Heart right ventricle (tissue), 16 donors: ENCODE data around the gene TTPAL. TPM values are rescaled to one million over a fixed set of nuclear protein-coding genes. Genes with fewer than 3 reads are reported as not detected.

Source experiments
- ATAC-seq, 8 donors: fragments of 200-7000 bp; cut with Tn5 transposase; one replicate each; pipeline ENCODE4 v1.9.1; 2020; ENCODE audit warnings: mild to moderate bottlenecking in 8 of 8, moderate library complexity in 8 of 8, moderate number of reproducible peaks in 1 of 8
- DNase-seq, 2 donors: peaks; one replicate each; pipeline ENCODE4 v3.0.0-alpha.2; 2020
- H3K27ac ChIP-seq, 10 donors: fragments of 200-600 bp; sonication (generic) in 2 of 10; one replicate each; pipeline versions ENCODE4 v1.5.0 to v1.8.0; 2020 to 2022; ENCODE audit warnings: mild to moderate bottlenecking in 3 of 10
- H3K27me3 ChIP-seq, 7 donors: fragments of 200-600 bp; one replicate each; pipeline ENCODE4 v1.8.0; 2021 to 2022; ENCODE audit warnings: mild to moderate bottlenecking in 2 of 7
- H3K36me3 ChIP-seq, 9 donors: fragments of 200-600 bp; sonication (generic) in 1 of 9; one replicate each; pipeline versions ENCODE4 v1.5.0 to v1.8.0; 2020 to 2022; ENCODE audit warnings: mild to moderate bottlenecking in 2 of 9
- H3K4me1 ChIP-seq, 9 donors: fragments of 200-600 bp; sonication (generic) in 1 of 9; one replicate each; pipeline versions ENCODE4 v1.5.0 to v1.8.0; 2020 to 2022; ENCODE audit warnings: mild to moderate bottlenecking in 4 of 9
- H3K4me3 ChIP-seq, 10 donors: fragments of 200-600 bp; sonication (generic) in 2 of 10; one replicate each; pipeline versions ENCODE4 v1.5.0 to v1.8.0; 2020 to 2022; ENCODE audit warnings: mild to moderate bottlenecking in 7 of 10, moderate library complexity in 2 of 10
- H3K9me3 ChIP-seq, 11 donors: fragments of 200-600 bp in 10 of 11; sonication (generic) in 2 of 11; one replicate each; pipeline versions ENCODE4 v1.5.0 to v1.8.0; 2013 to 2022; ENCODE audit warnings: mild to moderate bottlenecking in 2 of 11, control low read depth in 1 of 11, moderate library complexity in 1 of 11
- WGBS, 2 donors: extraction: QIAGEN DNeasy Blood & Tissue Kit; methylation state at CpG; one replicate each; pipeline ENCODE4 v1.1.7; 2013; ENCODE audit warnings: inconsistent platforms in 1 of 2; 5-methylcytosine and 5-hydroxymethylcytosine counted together
- intact Hi-C, 10 donors: fragments of 100-400 bp; cut with DNase I; formaldehyde crosslinking; loops; one replicate each; pipeline versions ENCODE4 v1.11.1 to v1.14.2; 2022
- polyA plus RNA-seq, 2 donors: library from polyadenylated mRNA; stranded (reverse); fragments of 200-250 nt; gene quantifications; one replicate each; pipeline ENCODE4 v1.2.3, GENCODE V29; 2013
- total RNA-seq, 10 donors: library from RNA; stranded (reverse); fragmentation: NEBNext Ultra II Directional in 3 of 10; extraction: Animal tissue kit (Norgen Biotek cat#: 25700) in 3 of 10; gene quantifications; one replicate each; pipeline versions ENCODE4 v1.2.1 to v1.2.4, GENCODE V29; 2021 to 2023
- TF ChIP-seq, protein P1 (sequence below), 9 donors: fragments of 200-600 bp; sonication (generic) in 2 of 9; IDR thresholded peaks; one replicate each; pipeline versions ENCODE4 v1.5.0 to v1.8.0; 2021 to 2022; ENCODE audit warnings: antibody characterized with exemption in 9 of 9, mild to moderate bottlenecking in 5 of 9, moderate library complexity in 1 of 9
- donor health status: Arrhythmogenic right ventricular cardiomyopathy.
- donor health status: ischemic (EF 13 %, LVEDD 7.1; RV severe dilation, severe dysfunction).
- donor health status: healthy with polysubstance abuse.
- donor health status: DM: no; HTN: yes; CAD: no.
- donor health status: DM: no; HTN: no; CAD: no.
- donor health status: ischemic (EF 25% LVEDD 6.9; RV normal size, moderate dysfunction).
- donor health status: ischemic (EF 25% LVEDD 5.7; RV mildly dilated, moderate dysfunction).
- donor health status: healthy.
- donor health status: DM: yes; HTN: yes; CAD: no.
- donor health status: Ischemic cardiomyopathy.
- donor health status: ischemic (EF 35%, LVEDD 5.7; RV mildly dilated, moderate dysfunction).
- donor health status: nonischemic (EF 11% LVEDD 7.7; RV severe dilation, severe dysfunction).
- donor health status: DM: yes; HTN: yes; CAD: no.
- donor health status: PGD.
- donor health status: ischemic (EF 29% LVEDD 5.4; RV normal size, mild dysfunction).
- donor health status: nonischemic (EF 23%, LVEDD 6.1; RV moderate dilation, normal function).

Gene TTPAL
- total and polyA plus RNA-seq, 12 donors, result 2.3 to 7.3 (median 4.2) TPM

DNA sequence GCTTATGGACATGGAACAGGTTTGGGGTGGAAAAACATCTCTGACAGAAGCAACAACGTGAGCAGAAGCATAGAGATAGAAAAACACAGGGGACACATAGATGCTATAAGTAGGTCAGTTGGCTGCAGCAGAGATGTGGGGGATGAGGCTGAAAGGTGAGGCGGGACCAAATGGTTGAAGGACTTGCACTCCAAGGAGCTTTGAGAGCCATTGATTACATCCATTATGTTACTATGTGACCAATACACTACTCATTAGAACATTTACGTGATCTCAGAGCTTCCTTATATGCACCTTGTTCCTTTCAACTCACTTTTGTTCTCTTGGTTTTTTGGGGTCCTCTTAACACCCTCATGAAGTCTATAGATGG is 47.9 kb upstream of the TTPAL start:
- ATAC-seq (no peak), DNase-seq (no peak)
- intact Hi-C loops, result no loop called here
- Histone ChIP-seq H3K36me3 (no peaks in the 10 kb centered on the region), H3K9me3 (no peaks in the 10 kb centered on the region), H3K27ac (no peak overlapping the region), H3K27me3 (peaks cover 0 to 38% (median 23%) of the 10 kb centered on the region in 7 donors), H3K4me3 (no peak overlapping the region), H3K4me1 (no peaks in the 10 kb centered on the region)
- TF ChIP-seq, protein P1, sequence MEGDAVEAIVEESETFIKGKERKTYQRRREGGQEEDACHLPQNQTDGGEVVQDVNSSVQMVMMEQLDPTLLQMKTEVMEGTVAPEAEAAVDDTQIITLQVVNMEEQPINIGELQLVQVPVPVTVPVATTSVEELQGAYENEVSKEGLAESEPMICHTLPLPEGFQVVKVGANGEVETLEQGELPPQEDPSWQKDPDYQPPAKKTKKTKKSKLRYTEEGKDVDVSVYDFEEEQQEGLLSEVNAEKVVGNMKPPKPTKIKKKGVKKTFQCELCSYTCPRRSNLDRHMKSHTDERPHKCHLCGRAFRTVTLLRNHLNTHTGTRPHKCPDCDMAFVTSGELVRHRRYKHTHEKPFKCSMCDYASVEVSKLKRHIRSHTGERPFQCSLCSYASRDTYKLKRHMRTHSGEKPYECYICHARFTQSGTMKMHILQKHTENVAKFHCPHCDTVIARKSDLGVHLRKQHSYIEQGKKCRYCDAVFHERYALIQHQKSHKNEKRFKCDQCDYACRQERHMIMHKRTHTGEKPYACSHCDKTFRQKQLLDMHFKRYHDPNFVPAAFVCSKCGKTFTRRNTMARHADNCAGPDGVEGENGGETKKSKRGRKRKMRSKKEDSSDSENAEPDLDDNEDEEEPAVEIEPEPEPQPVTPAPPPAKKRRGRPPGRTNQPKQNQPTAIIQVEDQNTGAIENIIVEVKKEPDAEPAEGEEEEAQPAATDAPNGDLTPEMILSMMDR (IDR thresholded peaks at IDR 0.05), result no peak
- 80 to 84% methylated on average over 3 of the region's 3 CpGs for WGBS, 2 donors

GRCh38 chr20:44428174-44429016 is 47.3 kb upstream of the TTPAL start:
- ATAC-seq (no peak), DNase-seq (no peak)
- Histone ChIP-seq H3K27ac (no peak overlapping the region), H3K4me3 (no peak overlapping the region), H3K36me3 (no peaks in the 10 kb centered on the region), H3K4me1 (no peaks in the 10 kb centered on the region), H3K27me3 (peaks cover 0 to 43% (median 22%) of the 10 kb centered on the region in 7 donors), H3K9me3 (no peaks in the 10 kb centered on the region)
- WGBS, 2 donors, result 88 to 89% methylated on average over 8 of the region's 8 CpGs
- TF ChIP-seq, protein P1 (IDR thresholded peaks at IDR 0.05), result no peak
- intact Hi-C loops, result no loop called here

GRCh38 chr20:44429017-44429339 is 46.7 kb upstream of the TTPAL start:
- ATAC-seq, result no peak
- no peak overlapping the region for H3K4me3 ChIP-seq
- H3K27ac ChIP-seq, result no peak overlapping the region
- TF ChIP-seq, protein P1 (IDR thresholded peaks at IDR 0.05), result no peak
- no peaks in the 10 kb centered on the region for H3K9me3 ChIP-seq
- intact Hi-C loops, result no loop called here
- 88% methylated on average over 2 of the region's 2 CpGs for WGBS, 2 donors
- no peaks in the 10 kb centered on the region for H3K36me3 ChIP-seq
- peaks cover 0 to 43% (median 16%) of the 10 kb centered on the region in 7 donors for H3K27me3 ChIP-seq
- no peaks in the 10 kb centered on the region for H3K4me1 ChIP-seq
- DNase-seq, result no peak

- H3K4me1 ChIP-seq, result no peaks in the 10 kb centered on the region
- 85 to 87% methylated on average over 17 of the region's 17 CpGs for WGBS, 2 donors
- H3K27ac ChIP-seq, result no peak overlapping the region
- peaks cover 0 to 43% (median 11%) of the 10 kb centered on the region in 7 donors for H3K27me3 ChIP-seq
- no peak overlapping the region for H3K4me3 ChIP-seq
- ATAC-seq (no peak), DNase-seq (no peak)
- intact Hi-C loops, result no loop called here
- no peaks in the 10 kb centered on the region for H3K9me3 ChIP-seq
- TF ChIP-seq, protein P1 (IDR thresholded peaks at IDR 0.05), result no peak
- H3K36me3 ChIP-seq, result no peaks in the 10 kb centered on the region
Measured at GRCh38 chr20:44429419-44430269, 46.0 kb upstream of the TTPAL start.
